OCI-LY1 (cell line): Measurements from ENCODE around the gene MAN2B1.

Experiments
- H2AFZ ChIP-seq: fragments of 200-600 bp; sonication (generic), shearing (Covaris generic); 2 replicates; pipeline ENCODE4 v1.6.0; 2014; ENCODE audit warnings: antibody characterized with exemption, mild to moderate bottlenecking, low read length
- H3F3A ChIP-seq: fragments of 200-600 bp; sonication (generic), shearing (Covaris generic); 2 replicates; pipeline ENCODE4 v1.6.0; 2014; ENCODE audit warnings: mild to moderate bottlenecking, antibody characterized with exemption, low read length, moderate library complexity; ENCODE audit not compliant: insufficient read depth
- H3K27ac ChIP-seq: fragments of 200-600 bp; sonication (generic); 2 replicates; pipeline ENCODE4 v1.5.1; 2014; ENCODE audit warnings: low read length, mixed run types, mild to moderate bottlenecking, low read depth; ENCODE audit not compliant: poor library complexity, severe bottlenecking
- H3K27me3 ChIP-seq: fragments of 200-600 bp; sonication (generic); 2 replicates; pipeline ENCODE4 v1.6.0; 2014; ENCODE audit warnings: antibody characterized with exemption, mild to moderate bottlenecking, low read length, moderate library complexity; ENCODE audit not compliant: insufficient read depth
- H3K36me3 ChIP-seq: fragments of 200-600 bp; sonication (generic); 2 replicates; pipeline ENCODE4 v1.6.1; 2014; ENCODE audit warnings: mild to moderate bottlenecking, antibody characterized with exemption, low read length, moderate library complexity, mixed read lengths; ENCODE audit not compliant: insufficient read depth
- H3K4me1 ChIP-seq: fragments of 200-600 bp; sonication (generic); 2 replicates; pipeline ENCODE4 v1.5.1; 2014; ENCODE audit warnings: mild to moderate bottlenecking, low read length, moderate library complexity; ENCODE audit not compliant: insufficient read depth, severe bottlenecking
- H3K4me2 ChIP-seq: fragments of 200-600 bp; sonication (generic), shearing (Covaris generic); 2 replicates; pipeline ENCODE4 v1.6.1; 2014; ENCODE audit warnings: low read length
- H3K4me3 ChIP-seq: fragments of 200-600 bp; sonication (generic); 2 replicates; pipeline ENCODE4 v1.5.1; 2014; ENCODE audit warnings: low read length, low read depth, mild to moderate bottlenecking, mixed read lengths; ENCODE audit not compliant: poor library complexity, severe bottlenecking
- H3K79me2 ChIP-seq: fragments of 200-600 bp; shearing (Covaris generic); 2 replicates; pipeline ENCODE4 v1.6.1; 2016; ENCODE audit warnings: mixed run types, low read length, mixed read lengths; ENCODE audit not compliant: insufficient read depth
- H3K9ac ChIP-seq: fragments of 200-600 bp; sonication (generic), shearing (Covaris generic); 2 replicates; pipeline ENCODE4 v1.6.1; 2014; ENCODE audit warnings: mild to moderate bottlenecking, low read length, mixed read lengths
- H3K9me2 ChIP-seq: fragments of 200-600 bp; sonication (generic), shearing (Covaris generic); 2 replicates; pipeline ENCODE4 v1.6.1; 2014; ENCODE audit warnings: low read depth, mild to moderate bottlenecking, low read length, mixed read lengths
- H3K9me3 ChIP-seq: fragments of 200-600 bp; shearing (Covaris generic); 2 replicates; pipeline ENCODE4 v1.6.1; 2014; ENCODE audit warnings: low read length, mixed read lengths
- H4K20me1 ChIP-seq: fragments of 200-600 bp; sonication (generic), shearing (Covaris generic); 2 replicates; pipeline ENCODE4 v1.6.0; 2016; ENCODE audit warnings: mild to moderate bottlenecking, low read length; ENCODE audit not compliant: insufficient read depth
- CTCF ChIP-seq: fragments of 200-600 bp; sonication (generic), shearing (Covaris generic); IDR thresholded peaks from 2 replicates; pipeline ENCODE4 v1.5.1; 2017; ENCODE audit warnings: mild to moderate bottlenecking, antibody characterized with exemption, low read length, moderate library complexity, mixed read lengths
- EZH2 ChIP-seq: fragments of 200-600 bp; sonication (generic), shearing (Covaris generic); IDR thresholded peaks from 2 replicates; pipeline ENCODE4 v1.8.0; 2017; ENCODE audit warnings: borderline replicate concordance, mixed run types, mild to moderate bottlenecking, antibody characterized with exemption, low read length, moderate library complexity, mixed read lengths

The MAN2B1 gene

GRCh38 chr19:12649941-12650340 lies 16.6 kb downstream of the MAN2B1 start:
- TF ChIP-seq EZH2 (no peak), CTCF (no peak)
- Histone ChIP-seq H4K20me1 (no peaks in the 10 kb centered on the region), H3K36me3 (peaks cover 40% of the 10 kb centered on the region), H3F3A (no peaks in the 10 kb centered on the region), H2AFZ (no peak overlapping the region), H3K9ac (no peak overlapping the region), H3K27ac (no peak overlapping the region), H3K9me2 (no peaks in the 10 kb centered on the region), H3K4me3 (no peak overlapping the region), H3K4me2 (no peak overlapping the region), H3K4me1 (no peaks in the 10 kb centered on the region), H3K27me3 (no peaks in the 10 kb centered on the region), H3K79me2 (no peaks in the 10 kb centered on the region), H3K9me3 (no peaks in the 10 kb centered on the region)

- TF ChIP-seq EZH2 (no peak), CTCF (no peak)
- no peaks in the 10 kb centered on the region for H3F3A ChIP-seq
- H3K9ac ChIP-seq, result no peak overlapping the region
- no peaks in the 10 kb centered on the region for H3K27me3 ChIP-seq
- H3K9me2 ChIP-seq, result no peaks in the 10 kb centered on the region
- no peaks in the 10 kb centered on the region for H3K4me1 ChIP-seq
- H3K4me2 ChIP-seq, result no peak overlapping the region
- no peaks in the 10 kb centered on the region for H3K9me3 ChIP-seq
- no peaks in the 10 kb centered on the region for H4K20me1 ChIP-seq
- peaks cover 38% of the 10 kb centered on the region for H3K36me3 ChIP-seq
- H3K27ac ChIP-seq, result no peak overlapping the region
- H3K79me2 ChIP-seq, result no peaks in the 10 kb centered on the region
- H2AFZ ChIP-seq, result no peak overlapping the region
- H3K4me3 ChIP-seq, result no peak overlapping the region
Measured at GRCh38 chr19:12648088-12648487, 18.5 kb downstream of the MAN2B1 start.

- Histone ChIP-seq H4K20me1 (no peaks in the 10 kb centered on the region), H3K9ac (no peak overlapping the region), H3K4me1 (no peaks in the 10 kb centered on the region), H3K27me3 (no peaks in the 10 kb centered on the region), H3K9me3 (no peaks in the 10 kb centered on the region), H3K9me2 (no peaks in the 10 kb centered on the region), H3K27ac (no peak overlapping the region), H3K4me3 (no peak overlapping the region), H3K36me3 (peaks cover 38% of the 10 kb centered on the region), H3K79me2 (no peaks in the 10 kb centered on the region), H2AFZ (no peak overlapping the region), H3K4me2 (no peak overlapping the region), H3F3A (no peaks in the 10 kb centered on the region)
- TF ChIP-seq EZH2 (no peak), CTCF (no peak)
Measured at GRCh38 chr19:12647490-12648071, 19.0 kb downstream of the MAN2B1 start.
